Activated naive CD4-positive, alpha-beta T cell treated with anti-CD3 and anti-CD28 coated beads, Interleukin-2, amount 10 ng/mL, durations not matched to agents 7 days and 5 days (primary cell): ENCODE measurements around the gene ZKSCAN1.
"Not testable (repeated sequence)": the region's sequence is repeated elsewhere in the genome, so short reads cannot be mapped to it uniquely, and the experiment has no call there.

Source experiments
- CTCF ChIA-PET: fragments of 350-600 bp; sonication (Branson Sonifier 250); formaldehyde crosslinking; loops from one replicate; lab custom pipeline; 2021; ENCODE audit warnings: antibody characterized with exemption; lab: Charles Lee
- DNase-seq: peaks from one replicate; pipeline ENCODE4 v3.0.0-alpha.2; 2020
- H3K27ac Mint-ChIP-seq: one replicate; pipeline ENCODE4 v1.8.0; 2021; ENCODE audit warnings: mild to moderate bottlenecking, moderate library complexity, mixed read lengths
- H3K27me3 Mint-ChIP-seq: one replicate; pipeline ENCODE4 v1.8.0; 2021; ENCODE audit warnings: mild to moderate bottlenecking, mixed read lengths
- H3K36me3 Mint-ChIP-seq: one replicate; pipeline ENCODE4 v1.8.0; 2021; ENCODE audit warnings: mixed read lengths
- H3K4me1 Mint-ChIP-seq: one replicate; pipeline ENCODE4 v1.8.0; 2021; ENCODE audit warnings: mixed read lengths
- H3K4me3 Mint-ChIP-seq: one replicate; pipeline ENCODE4 v1.8.0; 2021; ENCODE audit warnings: mild to moderate bottlenecking, moderate library complexity, mixed read lengths
- H3K9me3 Mint-ChIP-seq: one replicate; pipeline ENCODE4 v1.8.0; 2021; ENCODE audit warnings: mixed read lengths

ZKSCAN1 gene

DNA sequence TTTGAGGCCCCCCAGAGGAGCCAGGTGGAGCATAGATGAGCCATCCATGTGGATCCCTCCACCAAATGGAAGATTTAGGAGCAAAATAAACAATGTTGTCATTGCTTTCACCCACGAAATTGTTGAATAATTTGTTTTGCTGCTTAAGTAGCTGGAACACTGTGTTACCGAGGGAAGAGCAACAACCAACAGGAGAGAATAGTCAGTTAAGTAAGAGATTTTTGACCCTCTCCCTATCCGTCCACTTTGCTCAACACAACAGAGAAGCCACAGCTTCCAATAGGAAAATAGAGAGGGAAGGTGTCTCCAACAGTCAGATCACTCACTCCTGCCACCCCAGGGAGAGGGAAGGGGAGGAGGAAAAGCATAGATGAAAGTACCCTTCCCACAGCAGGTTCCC is 3.9 kb upstream of the ZKSCAN1 start:
- H3K4me3 Mint-ChIP-seq: no peak overlapping the region
- H3K27me3 Mint-ChIP-seq: peaks cover 20% of the 10 kb centered on the region
- peaks cover 2% of the 10 kb centered on the region for H3K36me3 Mint-ChIP-seq
- CTCF ChIA-PET: no interaction called here
- no peak for DNase-seq
- H3K4me1 Mint-ChIP-seq: peaks cover 23% of the 10 kb centered on the region
- no peaks in the 10 kb centered on the region for H3K9me3 Mint-ChIP-seq
- no peak overlapping the region for H3K27ac Mint-ChIP-seq

DNA sequence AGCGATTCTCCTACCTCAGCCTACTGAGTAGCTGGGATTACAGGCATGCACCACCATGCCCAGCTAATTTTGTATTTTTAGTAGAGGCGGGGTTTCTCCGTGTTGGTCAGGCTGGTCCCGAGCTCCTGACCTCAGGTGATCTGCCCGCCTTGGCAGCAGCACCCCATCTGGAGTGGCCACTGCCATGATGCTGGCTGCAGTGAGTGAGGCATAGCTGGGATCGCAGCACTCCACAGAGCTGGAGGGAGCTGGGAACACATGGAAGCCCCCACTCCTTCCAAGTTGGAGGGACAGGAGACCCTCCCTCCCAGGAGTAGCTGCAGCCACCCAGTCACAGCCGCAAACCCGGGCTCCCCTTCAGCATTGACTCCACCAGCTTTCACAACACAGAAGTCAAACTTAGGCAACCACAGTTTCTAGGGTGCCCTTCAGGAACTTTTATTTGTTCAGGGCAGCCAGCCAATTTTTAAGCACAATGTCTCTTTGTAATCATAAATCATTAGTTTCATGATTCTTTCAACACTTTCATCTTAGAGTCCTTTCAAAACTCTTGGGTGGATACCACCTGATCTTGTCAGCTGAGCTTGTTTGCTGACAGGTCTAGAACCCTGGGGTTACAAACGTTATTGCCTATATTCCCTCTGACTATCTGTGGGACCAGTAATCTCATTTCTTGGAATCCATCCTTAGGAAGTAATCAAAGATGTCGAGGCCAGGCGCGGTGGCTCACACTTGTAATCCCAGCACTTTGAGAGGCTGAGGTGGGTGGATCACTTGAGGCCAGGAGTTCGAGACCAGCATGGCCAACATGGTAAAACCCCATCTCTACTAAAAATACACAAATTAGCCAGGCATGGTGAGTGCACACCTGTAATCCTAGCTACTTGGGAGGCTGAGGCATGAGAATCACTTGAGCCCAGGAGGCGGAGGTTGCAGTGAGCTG is 2.7 kb upstream of the ZKSCAN1 start:
- peaks cover 33% of the 10 kb centered on the region for H3K4me1 Mint-ChIP-seq
- DNase-seq, H3K9me3 Mint-ChIP-seq, H3K36me3 Mint-ChIP-seq, H3K27ac Mint-ChIP-seq, H3K4me3 Mint-ChIP-seq: not testable (repeated sequence)
- CTCF ChIA-PET: interaction anchor here (0.6 to 0.7 kb wide), 2 partner anchors 9 to 15 kb away, joined by 3 read pairs; no protein-coding TSS in a partner anchor
- H3K27me3 Mint-ChIP-seq: peaks cover 20% of the 10 kb centered on the region

DNA sequence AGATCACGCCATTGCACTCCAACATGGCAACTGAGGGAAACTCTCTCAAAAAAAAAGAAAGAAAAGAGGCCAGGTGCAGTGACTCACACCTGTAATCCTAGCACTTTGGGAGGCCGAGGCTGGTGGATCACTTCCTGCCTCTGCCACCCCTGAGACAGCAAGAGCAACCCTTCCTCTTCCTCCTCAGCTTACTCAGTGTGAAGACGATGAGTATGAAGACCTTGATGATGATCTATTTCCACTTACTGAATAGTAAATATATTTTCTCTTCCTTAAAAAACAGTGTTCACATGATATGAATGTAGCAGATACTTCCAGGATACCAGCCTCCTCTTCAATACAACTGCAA is 2.1 kb upstream of the ZKSCAN1 start:
- H3K4me1 Mint-ChIP-seq: peaks cover 39% of the 10 kb centered on the region
- H3K36me3 Mint-ChIP-seq: peaks cover 5% of the 10 kb centered on the region
- CTCF ChIA-PET: no interaction called here
- DNase-seq: no peak
- H3K27me3 Mint-ChIP-seq: peaks cover 16% of the 10 kb centered on the region
- no peak overlapping the region for H3K4me3 Mint-ChIP-seq
- H3K9me3 Mint-ChIP-seq: no peaks in the 10 kb centered on the region
- H3K27ac Mint-ChIP-seq: peak overlapping the region; percentile 64

DNA sequence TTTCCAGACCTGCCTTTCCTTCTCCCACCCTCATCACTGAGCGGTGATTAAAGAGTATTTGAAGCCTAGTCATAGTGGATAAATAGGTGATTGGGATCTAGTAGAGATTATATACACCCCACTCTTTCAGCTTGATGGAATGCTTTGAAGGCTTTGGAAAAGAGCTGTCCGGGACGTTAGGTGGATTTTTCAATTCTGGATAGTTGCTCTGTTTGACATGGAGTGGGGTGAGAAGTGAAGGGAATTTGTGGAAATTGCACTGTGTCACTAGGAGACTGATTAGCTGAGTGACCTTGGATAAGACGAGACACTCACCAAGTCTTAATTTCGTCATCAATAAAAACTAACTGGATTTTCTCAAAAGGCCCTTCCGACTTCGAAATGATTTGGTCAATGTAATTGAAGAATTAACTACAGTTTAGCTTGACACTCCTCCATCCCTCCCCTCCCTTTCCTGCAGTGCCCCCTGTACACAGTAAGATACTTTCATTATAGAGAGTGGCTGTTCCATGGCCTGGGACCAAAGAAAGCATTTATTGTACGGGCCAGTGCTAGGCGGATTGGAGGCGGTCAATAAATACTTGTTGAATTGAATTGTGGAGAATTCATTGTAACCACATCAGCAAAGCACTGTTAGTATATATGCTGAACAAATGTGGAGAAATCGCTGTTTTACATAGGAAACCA is 962 bp downstream of the ZKSCAN1 start:
- peaks cover 48% of the 10 kb centered on the region for H3K4me1 Mint-ChIP-seq
- CTCF ChIA-PET: interaction anchor here (1.8 kb wide), 1 partner anchor 22 kb away, joined by 10 read pairs; no protein-coding TSS in a partner anchor

DNA sequence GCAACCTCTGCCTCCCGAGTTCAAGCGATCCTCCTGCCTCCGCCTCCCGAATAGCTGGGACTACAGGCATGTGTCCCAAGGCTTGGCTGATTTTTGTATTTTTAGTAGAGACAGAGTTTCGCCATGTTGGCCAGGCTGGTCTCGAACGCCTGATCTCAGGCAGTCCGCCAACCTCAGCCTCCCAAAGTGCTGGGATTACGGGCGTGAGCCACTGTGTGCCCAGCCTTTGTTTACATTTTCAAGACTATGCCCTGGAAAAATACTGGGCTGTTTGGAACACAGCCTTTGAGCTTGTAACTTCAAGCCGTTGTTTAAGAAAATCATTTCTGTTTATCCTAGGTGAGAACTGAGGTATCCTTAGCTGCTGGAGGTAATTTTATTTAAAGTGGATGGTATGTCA is 1.9 kb downstream of the ZKSCAN1 start:
- H3K36me3 Mint-ChIP-seq: peaks cover 11% of the 10 kb centered on the region
- peaks cover 48% of the 10 kb centered on the region for H3K4me1 Mint-ChIP-seq
- DNase-seq: no peak
- CTCF ChIA-PET: interaction anchor here (0.8 kb wide), 1 partner anchor 102 kb away, joined by 3 read pairs; no protein-coding TSS in a partner anchor
- no peak overlapping the region for H3K4me3 Mint-ChIP-seq
- H3K27ac Mint-ChIP-seq: no peak overlapping the region
- H3K9me3 Mint-ChIP-seq: no peaks in the 10 kb centered on the region
- no peaks in the 10 kb centered on the region for H3K27me3 Mint-ChIP-seq

More for the DNA sequence above, 962 bp downstream of the ZKSCAN1 start:
- Mint-ChIP-seq H3K27me3 (peaks cover under 1% of the 10 kb centered on the region), H3K27ac (peak overlapping the region; percentile 98), H3K36me3 (peaks cover 9% of the 10 kb centered on the region), H3K4me3 (peak overlapping the region; percentile 96), H3K9me3 (no peaks in the 10 kb centered on the region)
- no peak for DNase-seq

DNA sequence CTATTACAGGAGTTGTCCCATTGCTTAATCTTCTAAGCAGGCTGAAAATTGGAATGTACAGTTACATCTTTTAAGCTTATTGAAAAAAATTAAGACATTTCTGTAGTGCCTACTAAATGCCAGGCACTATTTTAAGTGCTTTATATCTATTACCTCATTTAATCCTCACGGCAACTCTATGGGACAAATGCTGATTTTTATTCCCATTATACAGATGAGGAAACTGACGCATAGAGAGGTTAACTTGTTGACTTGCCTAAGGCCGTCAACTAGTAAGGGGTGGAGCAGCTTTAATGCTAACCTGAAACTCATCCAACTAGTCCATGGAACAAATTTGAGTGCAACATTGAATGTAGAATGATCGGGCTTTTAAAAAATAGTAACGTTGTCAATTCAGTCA is 2.5 kb downstream of the ZKSCAN1 start:
- Mint-ChIP-seq H3K4me1 (peaks cover 46% of the 10 kb centered on the region), H3K27ac (peak overlapping the region; percentile 12), H3K27me3 (no peaks in the 10 kb centered on the region), H3K9me3 (no peaks in the 10 kb centered on the region), H3K4me3 (no peak overlapping the region), H3K36me3 (peaks cover 15% of the 10 kb centered on the region)
- DNase-seq: no peak
- CTCF ChIA-PET: interaction anchor here (0.8 kb wide), 1 partner anchor 102 kb away, joined by 3 read pairs; no protein-coding TSS in a partner anchor

DNA sequence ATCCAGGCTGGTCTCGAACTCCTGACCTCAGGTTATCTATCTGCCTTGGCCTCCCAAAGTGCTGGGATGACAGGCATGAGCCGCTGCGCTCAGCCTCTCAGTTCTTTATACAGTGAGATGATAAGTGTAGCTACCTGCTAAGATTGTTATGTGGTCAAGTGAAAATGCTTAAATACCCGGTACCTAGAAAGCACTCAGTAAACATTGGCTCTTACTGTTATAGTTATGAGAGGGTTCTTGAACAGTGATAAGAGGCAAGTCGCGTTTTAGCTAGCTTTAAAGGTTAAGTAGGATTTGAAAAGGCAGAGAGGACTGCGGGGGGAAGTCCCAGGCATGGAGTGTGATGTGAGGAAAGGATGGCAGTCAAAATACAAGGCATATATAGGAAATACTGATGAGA is 4.5 kb downstream of the ZKSCAN1 start:
- peaks cover 29% of the 10 kb centered on the region for H3K36me3 Mint-ChIP-seq
- CTCF ChIA-PET: interaction anchor here (0.6 to 1.3 kb wide), 3 partner anchors 26 to 114 kb away, joined by 3 to 4 read pairs (median 3); no protein-coding TSS in a partner anchor
- DNase-seq: no peak
- no peak overlapping the region for H3K4me3 Mint-ChIP-seq
- H3K27me3 Mint-ChIP-seq: no peaks in the 10 kb centered on the region
- no peak overlapping the region for H3K27ac Mint-ChIP-seq
- no peaks in the 10 kb centered on the region for H3K9me3 Mint-ChIP-seq
- peaks cover 39% of the 10 kb centered on the region for H3K4me1 Mint-ChIP-seq

DNA sequence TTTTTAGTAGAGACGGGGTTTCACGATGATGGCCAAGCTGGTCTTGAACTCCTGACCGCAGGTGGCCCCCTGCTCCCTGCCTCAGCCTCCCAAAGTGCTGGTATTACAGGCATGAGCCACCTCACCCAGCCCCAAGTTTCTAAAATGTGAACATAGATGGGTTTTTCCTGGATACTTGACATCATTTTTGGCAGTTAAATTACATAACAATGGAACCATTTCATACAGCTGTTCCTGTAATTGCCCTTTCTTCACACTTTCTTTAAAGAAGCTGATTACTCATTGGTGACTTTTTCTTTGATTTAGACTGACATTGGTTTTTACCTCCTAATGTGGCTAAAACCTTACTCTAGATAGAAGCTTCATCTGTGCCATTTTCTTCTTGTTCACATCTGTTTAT is 5.9 kb downstream of the ZKSCAN1 start:
- no peak overlapping the region for H3K4me3 Mint-ChIP-seq
- H3K9me3 Mint-ChIP-seq: no peaks in the 10 kb centered on the region
- no peak overlapping the region for H3K27ac Mint-ChIP-seq
- CTCF ChIA-PET: interaction anchor here (0.7 to 1.3 kb wide), 4 partner anchors 9 to 29 kb away, joined by 3 to 4 read pairs (median 4); no protein-coding TSS in a partner anchor
- DNase-seq: no peak
- peaks cover 33% of the 10 kb centered on the region for H3K4me1 Mint-ChIP-seq
- H3K36me3 Mint-ChIP-seq: peaks cover 37% of the 10 kb centered on the region
- no peaks in the 10 kb centered on the region for H3K27me3 Mint-ChIP-seq

DNA sequence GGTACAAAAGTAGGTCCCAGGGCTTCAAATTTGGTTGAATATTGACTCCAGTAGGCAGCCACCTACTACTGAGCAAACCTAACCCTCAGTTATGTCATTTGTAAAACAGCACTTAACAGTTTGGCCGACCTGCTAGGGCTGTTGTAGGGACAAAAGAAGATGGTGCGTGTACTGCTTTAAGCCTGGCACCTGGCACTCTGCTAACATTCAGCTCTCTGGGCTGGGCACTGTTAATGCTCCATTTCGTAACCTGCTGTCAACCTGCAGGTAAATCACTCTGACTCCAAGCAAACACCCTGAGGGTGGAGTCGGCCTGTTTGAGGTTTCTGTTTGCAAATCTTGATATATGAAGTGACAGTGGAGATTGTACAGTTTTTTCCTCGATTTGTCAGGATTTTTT is 7.2 kb downstream of the ZKSCAN1 start:
- no peaks in the 10 kb centered on the region for H3K9me3 Mint-ChIP-seq
- DNase-seq: no peak
- H3K27ac Mint-ChIP-seq: no peak overlapping the region
- no peaks in the 10 kb centered on the region for H3K27me3 Mint-ChIP-seq
- H3K4me1 Mint-ChIP-seq: peaks cover 21% of the 10 kb centered on the region
- H3K36me3 Mint-ChIP-seq: peaks cover 37% of the 10 kb centered on the region
- CTCF ChIA-PET: interaction anchor here (1.5 kb wide), 1 partner anchor 9 kb away, joined by 3 read pairs; no protein-coding TSS in a partner anchor
- no peak overlapping the region for H3K4me3 Mint-ChIP-seq

DNA sequence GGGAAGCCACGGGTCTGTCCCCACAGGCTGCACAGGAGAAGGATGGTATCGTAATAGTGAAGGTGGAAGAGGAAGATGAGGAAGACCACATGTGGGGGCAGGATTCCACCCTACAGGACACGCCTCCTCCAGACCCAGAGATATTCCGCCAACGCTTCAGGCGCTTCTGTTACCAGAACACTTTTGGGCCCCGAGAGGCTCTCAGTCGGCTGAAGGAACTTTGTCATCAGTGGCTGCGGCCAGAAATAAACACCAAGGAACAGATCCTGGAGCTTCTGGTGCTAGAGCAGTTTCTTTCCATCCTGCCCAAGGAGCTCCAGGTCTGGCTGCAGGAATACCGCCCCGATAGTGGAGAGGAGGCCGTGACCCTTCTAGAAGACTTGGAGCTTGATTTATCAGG is 8.1 kb downstream of the ZKSCAN1 start:
- no peak for DNase-seq
- H3K4me1 Mint-ChIP-seq: peaks cover 15% of the 10 kb centered on the region
- H3K9me3 Mint-ChIP-seq: no peaks in the 10 kb centered on the region
- peaks cover 34% of the 10 kb centered on the region for H3K36me3 Mint-ChIP-seq
- H3K27ac Mint-ChIP-seq: no peak overlapping the region
- no peak overlapping the region for H3K4me3 Mint-ChIP-seq
- CTCF ChIA-PET: no interaction called here
- H3K27me3 Mint-ChIP-seq: no peaks in the 10 kb centered on the region

DNA sequence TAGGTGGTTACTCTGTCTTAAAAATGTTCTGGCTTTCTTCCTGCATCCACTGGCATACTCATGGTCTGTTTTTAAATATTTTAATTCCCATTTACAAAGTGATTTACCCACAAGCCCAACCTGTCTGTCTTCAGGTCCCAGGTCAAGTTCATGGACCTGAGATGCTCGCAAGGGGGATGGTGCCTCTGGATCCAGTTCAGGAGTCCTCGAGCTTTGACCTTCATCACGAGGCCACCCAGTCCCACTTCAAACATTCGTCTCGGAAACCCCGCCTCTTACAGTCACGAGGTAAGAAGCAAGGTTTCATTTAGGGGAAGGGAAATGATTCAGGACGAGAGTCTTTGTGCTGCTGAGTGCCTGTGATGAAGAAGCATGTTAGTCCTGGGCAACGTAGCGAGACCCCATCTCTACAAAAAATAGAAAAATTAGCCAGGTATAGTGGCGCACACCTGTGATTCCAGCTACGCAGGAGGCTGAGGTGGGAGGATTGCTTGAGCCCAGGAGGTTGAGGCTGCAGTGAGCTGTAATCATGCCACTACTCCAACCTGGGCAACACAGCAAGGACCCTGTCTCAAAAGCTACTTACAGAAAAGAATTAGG is 8.7 kb downstream of the ZKSCAN1 start:
- Mint-ChIP-seq H3K27ac (peak overlapping the region; percentile 52), H3K9me3 (no peaks in the 10 kb centered on the region), H3K4me3 (no peak overlapping the region), H3K4me1 (peaks cover 11% of the 10 kb centered on the region), H3K27me3 (no peaks in the 10 kb centered on the region), H3K36me3 (peaks cover 34% of the 10 kb centered on the region)
- DNase-seq: no peak
- CTCF ChIA-PET: no interaction called here

DNA sequence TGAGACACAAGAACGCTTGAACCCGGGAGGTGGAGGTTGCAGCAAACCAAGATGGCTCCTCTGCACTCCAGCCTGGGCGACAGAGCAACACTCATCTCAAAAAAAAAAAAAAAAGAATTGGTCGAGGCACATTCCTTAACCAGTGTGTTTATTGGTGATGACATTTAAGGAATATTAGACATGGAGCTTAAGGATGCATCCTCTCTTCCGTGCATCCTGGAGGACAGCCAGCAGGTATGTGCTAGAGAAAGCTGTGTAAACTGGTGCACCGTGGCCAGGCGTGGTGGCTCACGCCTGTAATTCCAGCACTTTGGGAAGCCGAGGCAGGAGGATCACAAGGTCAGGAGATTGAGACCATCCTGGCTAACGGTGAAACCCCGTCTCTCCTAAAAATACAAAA is 11.8 kb downstream of the ZKSCAN1 start:
- peaks cover 48% of the 10 kb centered on the region for H3K36me3 Mint-ChIP-seq
- H3K4me3 Mint-ChIP-seq: no peak overlapping the region
- H3K4me1 Mint-ChIP-seq: peaks cover 6% of the 10 kb centered on the region
- no peaks in the 10 kb centered on the region for H3K27me3 Mint-ChIP-seq
- CTCF ChIA-PET: interaction anchor here (1.4 kb wide), 1 partner anchor 55 kb away, joined by 3 read pairs; no protein-coding TSS in a partner anchor
- no peak for DNase-seq
- H3K9me3 Mint-ChIP-seq: no peaks in the 10 kb centered on the region
- H3K27ac Mint-ChIP-seq: no peak overlapping the region

DNA sequence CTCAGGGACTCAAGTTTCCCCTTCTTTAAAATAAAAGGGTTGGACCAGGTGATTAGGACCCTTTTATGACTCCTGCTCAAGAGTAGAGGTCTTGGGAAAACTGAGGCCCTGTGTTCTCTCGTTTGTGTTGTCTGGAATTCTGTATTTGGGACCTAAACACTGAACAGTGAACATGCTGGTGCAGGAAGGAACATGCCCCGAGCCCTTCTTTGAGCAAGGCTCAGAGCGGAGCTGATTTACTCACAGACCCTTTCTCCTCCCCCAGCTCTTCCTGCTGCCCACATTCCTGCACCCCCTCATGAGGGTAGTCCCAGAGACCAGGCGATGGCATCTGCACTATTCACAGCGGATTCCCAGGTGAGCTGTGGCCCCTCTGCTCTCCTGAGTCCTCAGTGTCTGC is 14.2 kb downstream of the ZKSCAN1 start:
- H3K36me3 Mint-ChIP-seq: peaks cover 50% of the 10 kb centered on the region
- no peaks in the 10 kb centered on the region for H3K9me3 Mint-ChIP-seq
- CTCF ChIA-PET: no interaction called here
- no peak overlapping the region for H3K27ac Mint-ChIP-seq
- H3K27me3 Mint-ChIP-seq: no peaks in the 10 kb centered on the region
- H3K4me1 Mint-ChIP-seq: peaks cover 3% of the 10 kb centered on the region
- H3K4me3 Mint-ChIP-seq: no peak overlapping the region
- no peak for DNase-seq

DNA sequence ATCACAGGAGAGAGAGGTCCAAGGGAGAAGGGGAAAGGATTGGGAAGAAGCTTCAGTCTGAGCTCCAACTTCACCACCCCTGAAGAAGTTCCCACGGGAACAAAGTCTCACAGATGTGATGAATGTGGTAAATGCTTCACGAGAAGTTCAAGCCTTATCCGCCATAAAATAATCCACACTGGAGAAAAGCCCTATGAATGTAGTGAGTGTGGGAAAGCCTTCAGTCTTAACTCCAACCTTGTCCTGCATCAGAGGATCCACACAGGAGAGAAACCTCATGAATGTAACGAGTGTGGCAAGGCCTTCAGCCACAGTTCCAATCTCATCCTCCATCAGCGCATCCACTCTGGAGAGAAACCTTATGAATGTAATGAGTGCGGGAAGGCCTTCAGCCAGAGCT is 18.1 kb downstream of the ZKSCAN1 start:
- CTCF ChIA-PET: no interaction called here
- no peak overlapping the region for H3K27ac Mint-ChIP-seq

More for the DNA sequence above, 18.1 kb downstream of the ZKSCAN1 start:
- Mint-ChIP-seq H3K4me1 (no peaks in the 10 kb centered on the region), H3K27me3 (no peaks in the 10 kb centered on the region), H3K36me3 (peaks cover 62% of the 10 kb centered on the region), H3K9me3 (no peaks in the 10 kb centered on the region), H3K4me3 (no peak overlapping the region)
- no peak for DNase-seq
